Choroid plexus epithelial cell (primary cell): Measurements from ENCODE around the gene TRIM15.

Source experiments
- DNase-seq: peaks from one replicate; pipeline ENCODE4 v3.0.0-alpha.2; 2010; ENCODE audit warnings: low read depth
- H3K4me3 ChIP-seq: 2 replicates; pipeline ENCODE4 v1.5.1; 2011; ENCODE audit warnings: low read depth, mild to moderate bottlenecking, control low read depth, low read length, moderate library complexity
- TF ChIP-seq, protein P1 (sequence below): conservative IDR thresholded peaks from 2 replicates; pipeline ENCODE4 v1.5.1; 2011; ENCODE audit warnings: low read depth, mild to moderate bottlenecking, control low read depth, inconsistent platforms, low read length, moderate library complexity

The TRIM15 gene

DNA sequence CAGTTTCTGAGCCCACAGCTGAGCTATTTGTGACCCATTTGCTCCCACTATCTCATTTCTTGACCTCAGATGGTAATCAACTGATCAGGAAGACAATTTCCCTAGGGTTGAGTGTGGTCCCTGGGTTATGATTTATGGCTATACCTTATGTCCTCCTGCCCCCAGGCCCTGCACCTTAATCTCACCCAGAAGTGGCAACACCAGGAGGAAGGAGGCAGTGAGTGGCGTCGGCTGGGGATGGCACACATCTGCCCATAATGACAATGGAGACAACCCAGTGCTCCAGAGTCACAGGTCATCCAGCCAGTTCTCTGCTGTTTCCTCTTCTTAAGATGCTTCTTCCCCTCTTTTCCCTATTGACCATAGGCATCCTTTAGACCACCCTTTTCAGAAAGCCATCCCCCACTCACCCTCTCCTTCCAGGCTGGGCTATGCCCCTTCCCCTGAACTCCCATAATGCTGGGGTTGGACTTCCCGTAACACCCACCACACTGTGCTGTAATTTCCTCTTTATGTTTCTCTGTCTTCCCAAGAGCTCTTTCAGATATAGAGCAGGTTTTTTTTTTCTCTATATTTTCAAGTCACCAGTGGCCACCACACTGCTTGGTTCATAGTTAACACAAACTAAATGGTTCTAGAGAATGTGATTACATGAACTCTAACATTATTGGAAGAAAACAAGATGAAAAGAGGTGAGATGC, 10.3 kb upstream of the TRIM15 start:
- H3K4me3 ChIP-seq: no peak overlapping the region
- TF ChIP-seq, protein P1, sequence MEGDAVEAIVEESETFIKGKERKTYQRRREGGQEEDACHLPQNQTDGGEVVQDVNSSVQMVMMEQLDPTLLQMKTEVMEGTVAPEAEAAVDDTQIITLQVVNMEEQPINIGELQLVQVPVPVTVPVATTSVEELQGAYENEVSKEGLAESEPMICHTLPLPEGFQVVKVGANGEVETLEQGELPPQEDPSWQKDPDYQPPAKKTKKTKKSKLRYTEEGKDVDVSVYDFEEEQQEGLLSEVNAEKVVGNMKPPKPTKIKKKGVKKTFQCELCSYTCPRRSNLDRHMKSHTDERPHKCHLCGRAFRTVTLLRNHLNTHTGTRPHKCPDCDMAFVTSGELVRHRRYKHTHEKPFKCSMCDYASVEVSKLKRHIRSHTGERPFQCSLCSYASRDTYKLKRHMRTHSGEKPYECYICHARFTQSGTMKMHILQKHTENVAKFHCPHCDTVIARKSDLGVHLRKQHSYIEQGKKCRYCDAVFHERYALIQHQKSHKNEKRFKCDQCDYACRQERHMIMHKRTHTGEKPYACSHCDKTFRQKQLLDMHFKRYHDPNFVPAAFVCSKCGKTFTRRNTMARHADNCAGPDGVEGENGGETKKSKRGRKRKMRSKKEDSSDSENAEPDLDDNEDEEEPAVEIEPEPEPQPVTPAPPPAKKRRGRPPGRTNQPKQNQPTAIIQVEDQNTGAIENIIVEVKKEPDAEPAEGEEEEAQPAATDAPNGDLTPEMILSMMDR: no peak
- no peak for DNase-seq

DNA sequence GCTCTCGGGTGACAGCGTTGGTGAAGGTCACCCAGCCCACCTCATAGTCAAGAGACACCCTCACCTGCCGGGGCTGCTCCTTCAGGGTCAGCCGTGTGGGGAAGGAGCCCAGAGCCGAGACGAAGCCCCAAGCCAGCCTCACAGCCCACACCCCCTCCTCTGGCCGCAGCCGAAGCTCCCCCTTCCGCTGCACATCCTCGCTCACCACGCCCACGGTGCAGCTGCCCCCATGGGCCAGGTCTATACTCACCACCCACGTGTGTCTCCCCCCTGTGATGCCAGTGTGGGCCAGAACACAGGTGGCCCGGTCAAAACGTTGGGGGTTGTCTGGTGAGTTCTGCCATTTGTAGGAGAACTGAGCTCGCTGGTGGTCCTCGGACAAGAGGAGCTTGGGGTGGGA, 9.3 kb upstream of the TRIM15 start:
- TF ChIP-seq, protein P1: no peak
- DNase-seq: no peak

DNA sequence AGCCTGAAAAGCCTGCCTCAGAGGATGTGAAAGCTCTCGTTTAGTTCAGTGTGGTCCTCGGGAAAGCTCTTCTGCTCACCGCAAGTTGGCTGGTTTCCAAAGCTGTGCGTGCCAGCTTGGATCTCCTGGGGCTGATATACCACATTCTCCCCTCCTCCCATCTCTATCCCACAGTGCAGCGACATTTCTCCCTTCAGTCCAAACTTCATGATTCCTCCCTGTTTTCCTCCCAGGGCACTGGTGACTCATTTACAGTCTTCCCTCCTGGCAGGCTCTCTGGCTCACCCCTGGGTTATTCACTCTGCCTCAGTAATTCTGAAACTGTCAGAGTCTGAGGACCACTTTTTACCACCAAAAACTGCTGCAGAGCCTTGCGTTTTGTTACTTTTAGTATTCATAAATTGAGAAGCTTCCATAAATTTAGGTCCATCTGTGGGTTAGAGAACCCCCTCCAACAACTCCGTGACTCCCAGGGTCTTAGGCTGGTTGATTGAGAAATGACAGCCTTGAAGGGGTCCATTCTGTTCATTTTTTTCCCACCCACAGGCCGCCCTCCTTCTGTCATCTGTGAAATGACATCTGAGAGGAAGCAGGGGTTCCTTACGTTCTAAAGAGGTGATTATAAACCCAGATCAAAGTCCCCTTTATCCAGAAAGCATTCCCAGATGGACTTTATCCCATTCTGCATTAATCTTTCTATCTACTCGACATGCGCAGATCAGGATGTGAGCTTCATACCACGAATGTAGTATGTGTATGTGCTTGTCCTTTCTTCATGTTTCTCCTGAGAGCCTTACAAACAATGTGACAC, 8.4 kb upstream of the TRIM15 start:
- H3K4me3 ChIP-seq: no peak overlapping the region
- peak; percentile 18 for DNase-seq
- TF ChIP-seq, protein P1: no peak

More for the DNA sequence above, 9.3 kb upstream of the TRIM15 start:
- H3K4me3 ChIP-seq: no peak overlapping the region

DNA sequence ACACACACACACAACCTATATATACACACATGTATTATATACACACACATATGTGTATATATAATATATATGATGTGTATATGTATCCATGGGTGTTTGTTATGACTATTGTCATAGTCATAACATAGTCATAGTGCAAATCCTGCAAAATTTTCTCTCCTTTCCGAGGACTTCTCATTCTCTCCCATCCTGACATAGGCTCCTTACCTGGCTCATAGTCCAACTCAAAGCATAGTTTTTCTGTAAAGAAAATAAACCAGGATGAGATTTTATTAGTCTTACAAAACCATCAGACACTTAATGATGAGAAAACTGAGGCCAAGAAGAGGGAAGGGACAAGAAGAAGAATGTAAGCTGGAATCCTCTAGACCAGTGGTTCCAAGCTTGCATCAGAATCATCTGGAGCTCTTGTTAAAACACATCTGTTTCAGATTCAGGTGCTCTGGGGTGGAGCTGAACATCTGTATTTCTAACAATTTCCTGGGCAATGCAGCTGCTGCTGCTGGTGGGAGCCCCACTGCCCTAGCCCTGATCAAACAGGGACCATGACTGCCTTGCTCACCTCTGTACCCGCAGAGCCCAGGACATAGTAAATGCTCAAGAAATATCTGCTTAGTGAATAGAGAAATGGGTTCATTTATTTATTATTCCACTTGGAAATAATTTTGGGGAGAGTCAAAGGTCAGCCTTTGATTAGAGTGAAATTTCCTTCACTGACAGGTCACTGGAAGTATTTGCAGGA, 7.7 kb upstream of the TRIM15 start:
- H3K4me3 ChIP-seq: no peak overlapping the region
- TF ChIP-seq, protein P1: no peak
- DNase-seq: no peak

DNA sequence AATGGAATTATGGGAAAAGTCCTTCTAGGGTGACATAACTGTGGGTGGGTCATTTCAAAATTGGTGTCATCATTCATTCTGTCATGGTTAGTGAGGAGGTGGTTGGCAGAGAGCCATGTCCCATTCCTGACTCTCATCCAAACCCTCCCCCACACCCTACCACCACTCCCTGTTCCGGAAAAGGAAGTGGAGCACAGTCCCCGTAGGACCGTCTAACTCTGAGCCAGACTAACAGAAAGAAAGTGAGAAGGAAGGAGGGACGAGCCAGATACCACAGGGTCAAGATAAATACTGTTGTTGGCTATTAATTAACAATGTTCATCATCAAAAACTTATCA, 7.1 kb upstream of the TRIM15 start:
- peak; percentile 24 for DNase-seq
- TF ChIP-seq, protein P1: no peak
- H3K4me3 ChIP-seq: no peak overlapping the region

DNA sequence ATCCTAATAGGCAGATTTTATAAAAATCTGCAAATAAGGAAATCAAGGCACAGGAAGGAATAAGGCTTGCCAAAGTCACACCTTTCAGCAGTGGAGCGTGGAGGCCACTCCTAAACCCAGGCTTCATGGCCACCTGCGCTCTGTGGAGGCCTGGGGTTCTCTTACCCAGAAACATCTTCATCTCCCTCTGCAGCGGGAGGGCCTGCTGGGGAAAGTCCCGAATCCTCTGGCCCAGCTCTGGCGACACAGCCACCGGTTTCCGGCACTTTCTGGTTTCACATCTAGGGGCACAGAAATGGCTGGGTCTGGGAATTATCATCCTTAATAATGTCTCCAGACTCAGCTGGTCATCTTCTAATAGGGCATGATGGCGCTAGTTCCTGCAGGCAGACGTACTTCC, 6.6 kb upstream of the TRIM15 start:
- no peak for DNase-seq
- H3K4me3 ChIP-seq: no peak overlapping the region
- TF ChIP-seq, protein P1: no peak
